K562 (cell line): ENCODE measurements around the gene PRM1. TPM values are rescaled to one million over a fixed set of nuclear protein-coding genes. Genes with fewer than 3 reads are reported as not detected.

Experiments
- ATAC-seq: fragments of 200-7000 bp; cut with Tn5 transposase; 3 replicates; pipeline ENCODE4 v1.9.1; 2020; ENCODE audit warnings: moderate library complexity
- BruUV-seq: library from RNA; stranded (reverse); fragments of 400-500 nt; replicated peaks from 2 replicates; lab custom pipeline; 2021; lab: Mats Ljungman, UMichigan
- CTCF ChIA-PET: fragments of 300-600 bp; formaldehyde crosslinking; extraction: SDS; loops from one replicate; lab custom pipeline; 2021; ENCODE audit warnings: low intra/inter-chr PET ratio; lab: Yijun Ruan, JAX
- POLR2A ChIA-PET: fragments of 300-600, 350-650 bp; sonication (Branson Sonifier 250); formaldehyde crosslinking; extraction: SDS; loops from one replicate; lab custom pipeline; 2021; ENCODE audit warnings: antibody characterized with exemption, inconsistent platforms; lab: Yijun Ruan, JAX
- DNase-seq, 4 experiments: peaks; one replicate each; pipeline versions ENCODE4 v3.0.0 to v3.0.0-alpha.2; 2011 to 2018; ENCODE audit warnings: low spot score in 3 of 4, mixed read lengths in 3 of 4; ENCODE audit errors: extremely low read depth in 1 of 4
- FAIRE-seq: peaks from 2 replicates; lab custom pipeline; 2011; peaks lifted over from hg19 to GRCh38; lab: Jason Lieb, UNC
- H2AFZ ChIP-seq: 2 replicates; pipeline ENCODE4 v1.6.0; 2011; ENCODE audit warnings: low read depth, low read length, control low read depth, inconsistent platforms
- H3K27ac ChIP-seq: fragments of 200-600 bp; 3 replicates; pipeline ENCODE4 v1.8.0; 2011; ENCODE audit warnings: low read depth, mild to moderate bottlenecking, control low read depth, inconsistent platforms, low read length, moderate library complexity, mixed read lengths; ENCODE audit errors: extremely low read depth
- H3K27me3 ChIP-seq, 2 experiments: fragments of 300-600 bp in 1 of 2; 2 replicates in 1 of 2; 3 replicates in 1 of 2; pipeline versions ENCODE4 v1.6.0 to v1.8.0; 2011; ENCODE audit warnings: inconsistent platforms in 2 of 2, low read length in 2 of 2, mild to moderate bottlenecking in 1 of 2, mixed read lengths in 1 of 2, moderate library complexity in 1 of 2; ENCODE audit not compliant: control insufficient read depth in 2 of 2, insufficient read depth in 2 of 2
- H3K36me3 ChIP-seq: fragments of 300-600 bp; 3 replicates; pipeline ENCODE4 v1.8.0; 2011; ENCODE audit warnings: mild to moderate bottlenecking, low read length, inconsistent platforms; ENCODE audit not compliant: control insufficient read depth, insufficient read depth
- H3K4me1 ChIP-seq, 2 experiments: fragments of 200-600 bp in 1 of 2; replicated peaks in 1 of 2; 2 replicates in 1 of 2; 3 replicates in 1 of 2; pipeline versions ENCODE4 v1.5.1 to v1.8.0; 2011; ENCODE audit warnings: inconsistent platforms in 2 of 2, low read length in 2 of 2, mild to moderate bottlenecking in 1 of 2, mixed read lengths in 1 of 2, moderate library complexity in 1 of 2; ENCODE audit not compliant: control insufficient read depth in 2 of 2, insufficient read depth in 2 of 2
- H3K4me2 ChIP-seq: 2 replicates; pipeline ENCODE4 v1.6.1; 2011; ENCODE audit warnings: low read length, control low read depth, inconsistent platforms, mixed read lengths; ENCODE audit not compliant: insufficient read depth
- H3K4me3 ChIP-seq: fragments of 200-600 bp; sonication (generic), shearing (Covaris generic); 2 replicates; pipeline ENCODE4 v1.5.1; 2016; ENCODE audit warnings: control low read depth, inconsistent platforms
- H3K79me2 ChIP-seq: fragments of 200-600 bp; 3 replicates; pipeline ENCODE4 v1.8.0; 2011; ENCODE audit warnings: low read length, inconsistent platforms; ENCODE audit not compliant: control insufficient read depth, insufficient read depth
- H3K9ac ChIP-seq, 2 experiments: 2 replicates each; pipeline versions ENCODE4 v1.6.0 to v1.6.1; 2011; ENCODE audit warnings: low read depth in 2 of 2, low read length in 2 of 2, control low read depth in 1 of 2, inconsistent platforms in 1 of 2, mild to moderate bottlenecking in 1 of 2, mixed read lengths in 1 of 2; ENCODE audit not compliant: insufficient read depth in 1 of 2
- H3K9me1 ChIP-seq: one replicate; pipeline ENCODE4 v1.6.0; 2011; ENCODE audit warnings: inconsistent platforms, mild to moderate bottlenecking, low read length, moderate library complexity; ENCODE audit not compliant: control insufficient read depth, insufficient read depth
- H3K9me3 ChIP-seq: replicated peaks from 2 replicates; pipeline ENCODE4 v1.5.1; 2011; ENCODE audit warnings: low read depth, low read length, inconsistent platforms; ENCODE audit not compliant: control insufficient read depth, insufficient read depth
- H4K20me1 ChIP-seq: replicated peaks from 2 replicates; pipeline ENCODE4 v1.6.1; 2011; ENCODE audit warnings: low read length, inconsistent platforms, mixed read lengths; ENCODE audit not compliant: control insufficient read depth, insufficient read depth
- BRCA1 ChIP-seq, 2 experiments: fragments of 450-650 bp in 1 of 2; sonication (generic) in 1 of 2; formaldehyde crosslinking in 1 of 2; IDR thresholded peaks; 2 replicates each; pipeline versions ENCODE4 v1.5.0 to v1.6.1; 2017 to 2020; ENCODE audit warnings: mild to moderate bottlenecking in 1 of 2, missing genetic modification reagents in 1 of 2
- EHMT2 ChIP-seq: fragments of 450-650 bp; IDR thresholded peaks from 2 replicates; pipeline ENCODE4 v1.6.1; 2018; ENCODE audit warnings: antibody characterized with exemption
- MIER1 ChIP-seq: fragments of 450-650 bp; IDR thresholded peaks from 2 replicates; pipeline ENCODE4 v1.6.1; 2016; ENCODE audit warnings: antibody characterized with exemption, mild to moderate bottlenecking, low read depth
- SETDB1 ChIP-seq: IDR thresholded peaks from one replicate; pipeline ENCODE4 v1.6.1; 2012; ENCODE audit warnings: low read length, control low read depth, inconsistent platforms
- XRCC4 ChIP-seq: IDR thresholded peaks from one replicate; pipeline ENCODE4 v1.6.1; 2011; ENCODE audit not compliant: insufficient read depth, insufficient read length; ENCODE audit errors: extremely low read depth
- ZSCAN32 ChIP-seq: fragments of 450-650 bp; formaldehyde crosslinking; IDR thresholded peaks from 2 replicates; pipeline ENCODE4 v1.4.0; 2020; ENCODE audit warnings: mild to moderate bottlenecking, moderate library complexity
- WGBS: fragments of 100-300 bp; shearing (Covaris generic); methylation state at CpG from one replicate; pipeline ENCODE4 v1.1.6; 2016; ENCODE audit warnings: low coverage, mixed read lengths; ENCODE audit not compliant: insufficient coverage; ENCODE audit errors: missing lambda C conversion rate; 5-methylcytosine and 5-hydroxymethylcytosine counted together
- in situ Hi-C: fragments of 300-500 bp; cut with MboI; formaldehyde crosslinking; loops from 4 replicates; pipeline ENCODE4 v1.15.0; 2018; ENCODE audit warnings: inconsistent platforms, mixed read lengths
- intact Hi-C: fragments of 100-400 bp; cut with micrococcal nuclease; formaldehyde crosslinking; loops from 2 replicates; pipeline ENCODE4 v1.14.2; 2022
- polyA plus RNA-seq, 8 experiments: library from polyadenylated mRNA; depleted of rRNA in 4 of 8; stranded (reverse) in 5 of 8; unstranded in 3 of 8; fragments of >200 nt; fragmentation: Nextera tagmentation in 2 of 8; fragmentation: Illumina TruSeq in 1 of 8; extraction: Ambion mirVana in 2 of 8; extraction: Trizol in 1 of 8; gene quantifications; 2 replicates each; pipeline versions ENCODE4 v1.2.1 to v1.2.3, GENCODE V29; 2011 to 2014; ENCODE audit warnings: inconsistent platforms in 1 of 8, missing spikeins in 1 of 8
- total RNA-seq, 7 experiments: library from RNA; depleted of rRNA in 6 of 7; stranded (reverse); fragments of >200 nt in 6 of 7; fragmentation: Illumina TruSeq in 2 of 7; extraction: Trizol in 2 of 7; gene quantifications; 2 replicates each; pipeline versions ENCODE4 v1.2.1 to v1.2.3, GENCODE V29; 2011 to 2021; ENCODE audit warnings: low replicate concordance in 1 of 7
- TF ChIP-seq, protein P1 (sequence below), 2 experiments: fragments of 450-650 bp; formaldehyde crosslinking in 1 of 2; IDR thresholded peaks; 2 replicates each; pipeline versions ENCODE4 v1.4.0 to v1.6.1; 2014 to 2020; ENCODE audit warnings: mild to moderate bottlenecking in 2 of 2, borderline replicate concordance in 1 of 2, low read depth in 1 of 2
- TF ChIP-seq, protein P2 (sequence below), 2 experiments: fragments of 150-350 bp in 1 of 2; IDR thresholded peaks; 2 replicates each; pipeline ENCODE4 v1.6.1; 2012 to 2016; ENCODE audit warnings: low read depth in 2 of 2, low read length in 2 of 2, mild to moderate bottlenecking in 1 of 2, moderate library complexity in 1 of 2

PRM1 gene
- total and polyA plus RNA-seq, 9 of the 15 experiments (the other 6 are each of a cell fraction or from before 2014, with no cell fraction given): not detected

DNA sequence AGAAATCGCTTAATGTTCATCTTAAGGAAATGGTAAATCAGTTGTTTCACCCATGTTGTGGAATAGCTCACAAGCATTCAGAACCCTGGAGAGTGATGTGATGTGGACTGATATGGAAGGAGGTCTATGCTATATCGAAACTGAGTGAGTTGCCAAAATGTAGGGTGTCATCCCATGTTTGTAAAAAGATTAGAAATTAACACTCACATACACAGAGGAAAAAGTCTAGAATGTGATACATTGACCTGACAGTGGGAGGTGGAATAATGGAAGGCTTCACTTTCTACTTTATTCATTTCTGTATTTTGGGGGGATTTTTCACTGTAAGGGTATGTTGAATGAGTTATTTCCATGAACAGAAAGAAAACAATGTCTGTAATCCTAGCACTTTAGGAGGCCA, 4.7 kb upstream of the PRM1 start:
- intact Hi-C loops: no loop called here

More for the DNA sequence above, 4.7 kb upstream of the PRM1 start:
- ChIA-PET CTCF (no interaction called here), POLR2A (interaction anchor here (0.5 to 1.1 kb wide), 3 partner anchors 11 to 291 kb away, joined by 3 to 4 read pairs (median 3); no protein-coding TSS in a partner anchor)
- H3K9me1 ChIP-seq: no peaks in the 10 kb centered on the region
- H3K9ac ChIP-seq: no peak overlapping the region
- ATAC-seq (no peak), FAIRE-seq (no peak), DNase-seq (no peak)
- peaks cover 6% of the 10 kb centered on the region; the same call in 1 of the 2 replicates for H4K20me1 ChIP-seq
- no peaks in the 10 kb centered on the region for H3K36me3 ChIP-seq
- no peak overlapping the region for H3K4me3 ChIP-seq
- no TSS peak for BruUV-seq
- no peak for TF ChIP-seq SETDB1
- TF ChIP-seq XRCC4: no peak
- TF ChIP-seq ZSCAN32 (CRISPR knock-in tag): no peak
- TF ChIP-seq MIER1: 0 out of 2 replicates have a peak, but pooled peaks have one; percentile 53
- TF ChIP-seq, protein P1, sequence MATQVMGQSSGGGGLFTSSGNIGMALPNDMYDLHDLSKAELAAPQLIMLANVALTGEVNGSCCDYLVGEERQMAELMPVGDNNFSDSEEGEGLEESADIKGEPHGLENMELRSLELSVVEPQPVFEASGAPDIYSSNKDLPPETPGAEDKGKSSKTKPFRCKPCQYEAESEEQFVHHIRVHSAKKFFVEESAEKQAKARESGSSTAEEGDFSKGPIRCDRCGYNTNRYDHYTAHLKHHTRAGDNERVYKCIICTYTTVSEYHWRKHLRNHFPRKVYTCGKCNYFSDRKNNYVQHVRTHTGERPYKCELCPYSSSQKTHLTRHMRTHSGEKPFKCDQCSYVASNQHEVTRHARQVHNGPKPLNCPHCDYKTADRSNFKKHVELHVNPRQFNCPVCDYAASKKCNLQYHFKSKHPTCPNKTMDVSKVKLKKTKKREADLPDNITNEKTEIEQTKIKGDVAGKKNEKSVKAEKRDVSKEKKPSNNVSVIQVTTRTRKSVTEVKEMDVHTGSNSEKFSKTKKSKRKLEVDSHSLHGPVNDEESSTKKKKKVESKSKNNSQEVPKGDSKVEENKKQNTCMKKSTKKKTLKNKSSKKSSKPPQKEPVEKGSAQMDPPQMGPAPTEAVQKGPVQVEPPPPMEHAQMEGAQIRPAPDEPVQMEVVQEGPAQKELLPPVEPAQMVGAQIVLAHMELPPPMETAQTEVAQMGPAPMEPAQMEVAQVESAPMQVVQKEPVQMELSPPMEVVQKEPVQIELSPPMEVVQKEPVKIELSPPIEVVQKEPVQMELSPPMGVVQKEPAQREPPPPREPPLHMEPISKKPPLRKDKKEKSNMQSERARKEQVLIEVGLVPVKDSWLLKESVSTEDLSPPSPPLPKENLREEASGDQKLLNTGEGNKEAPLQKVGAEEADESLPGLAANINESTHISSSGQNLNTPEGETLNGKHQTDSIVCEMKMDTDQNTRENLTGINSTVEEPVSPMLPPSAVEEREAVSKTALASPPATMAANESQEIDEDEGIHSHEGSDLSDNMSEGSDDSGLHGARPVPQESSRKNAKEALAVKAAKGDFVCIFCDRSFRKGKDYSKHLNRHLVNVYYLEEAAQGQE (IDR thresholded peaks at IDR 0.05; ENCODE audit: borderline replicate concordance): peak; percentile 89
- TF ChIP-seq, protein P1 (CRISPR knock-in tag; IDR thresholded peaks at IDR 0.05; ENCODE audit: low read depth): no peak
- TF ChIP-seq, protein P2, sequence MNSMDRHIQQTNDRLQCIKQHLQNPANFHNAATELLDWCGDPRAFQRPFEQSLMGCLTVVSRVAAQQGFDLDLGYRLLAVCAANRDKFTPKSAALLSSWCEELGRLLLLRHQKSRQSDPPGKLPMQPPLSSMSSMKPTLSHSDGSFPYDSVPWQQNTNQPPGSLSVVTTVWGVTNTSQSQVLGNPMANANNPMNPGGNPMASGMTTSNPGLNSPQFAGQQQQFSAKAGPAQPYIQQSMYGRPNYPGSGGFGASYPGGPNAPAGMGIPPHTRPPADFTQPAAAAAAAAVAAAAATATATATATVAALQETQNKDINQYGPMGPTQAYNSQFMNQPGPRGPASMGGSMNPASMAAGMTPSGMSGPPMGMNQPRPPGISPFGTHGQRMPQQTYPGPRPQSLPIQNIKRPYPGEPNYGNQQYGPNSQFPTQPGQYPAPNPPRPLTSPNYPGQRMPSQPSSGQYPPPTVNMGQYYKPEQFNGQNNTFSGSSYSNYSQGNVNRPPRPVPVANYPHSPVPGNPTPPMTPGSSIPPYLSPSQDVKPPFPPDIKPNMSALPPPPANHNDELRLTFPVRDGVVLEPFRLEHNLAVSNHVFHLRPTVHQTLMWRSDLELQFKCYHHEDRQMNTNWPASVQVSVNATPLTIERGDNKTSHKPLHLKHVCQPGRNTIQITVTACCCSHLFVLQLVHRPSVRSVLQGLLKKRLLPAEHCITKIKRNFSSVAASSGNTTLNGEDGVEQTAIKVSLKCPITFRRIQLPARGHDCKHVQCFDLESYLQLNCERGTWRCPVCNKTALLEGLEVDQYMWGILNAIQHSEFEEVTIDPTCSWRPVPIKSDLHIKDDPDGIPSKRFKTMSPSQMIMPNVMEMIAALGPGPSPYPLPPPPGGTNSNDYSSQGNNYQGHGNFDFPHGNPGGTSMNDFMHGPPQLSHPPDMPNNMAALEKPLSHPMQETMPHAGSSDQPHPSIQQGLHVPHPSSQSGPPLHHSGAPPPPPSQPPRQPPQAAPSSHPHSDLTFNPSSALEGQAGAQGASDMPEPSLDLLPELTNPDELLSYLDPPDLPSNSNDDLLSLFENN (IDR thresholded peaks at IDR 0.05; ENCODE audit: low read depth in 2 of 2, low read length in 2 of 2): no peak
- TF ChIP-seq BRCA1 (IDR thresholded peaks at IDR 0.05): no peak
- no peak for TF ChIP-seq BRCA1 (CRISPR knock-in tag; IDR thresholded peaks at IDR 0.05)
- TF ChIP-seq EHMT2: peak; percentile 78; the same call in 1 of the 2 replicates
- WGBS: 0% methylated on average over 2 of the region's 2 CpGs
- H3K9me3 ChIP-seq: no peaks in the 10 kb centered on the region
- in situ Hi-C loops: no loop called here
- H2AFZ ChIP-seq: no peak overlapping the region
- H3K27ac ChIP-seq: no peak overlapping the region
- no peaks in the 10 kb centered on the region for H3K79me2 ChIP-seq
- H3K4me2 ChIP-seq: no peak overlapping the region
- peaks cover 34 to 55% of the 10 kb centered on the region in 2 experiments for H3K27me3 ChIP-seq
- H3K4me1 ChIP-seq: peaks cover 0 to 4% of the 10 kb centered on the region in 2 experiments; a peak in 2 of 5 replicates
